ENCODE measurements around the gene SIVA1.

DNA sequence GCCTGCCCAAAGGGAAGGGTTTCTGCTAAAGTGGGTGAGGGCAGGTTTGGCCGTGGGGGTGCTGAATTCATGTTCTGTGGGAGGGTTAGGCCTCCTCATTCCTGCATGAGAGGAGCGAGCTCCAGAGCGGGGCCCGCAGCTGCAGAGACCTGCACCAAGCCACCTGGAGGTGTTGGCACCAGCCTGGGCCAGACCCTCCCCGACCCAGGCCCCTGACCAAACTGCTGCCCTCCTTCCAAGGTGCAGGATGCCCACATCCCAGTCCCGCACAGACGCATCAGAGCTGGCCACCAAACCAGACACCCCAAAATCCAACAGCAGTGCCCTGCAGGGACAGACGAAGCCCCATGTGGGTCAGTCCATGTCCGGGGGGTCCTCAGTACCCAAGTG lies 18.4 kb upstream of the SIVA1 start:
- TF ChIP-seq, protein P1, sequence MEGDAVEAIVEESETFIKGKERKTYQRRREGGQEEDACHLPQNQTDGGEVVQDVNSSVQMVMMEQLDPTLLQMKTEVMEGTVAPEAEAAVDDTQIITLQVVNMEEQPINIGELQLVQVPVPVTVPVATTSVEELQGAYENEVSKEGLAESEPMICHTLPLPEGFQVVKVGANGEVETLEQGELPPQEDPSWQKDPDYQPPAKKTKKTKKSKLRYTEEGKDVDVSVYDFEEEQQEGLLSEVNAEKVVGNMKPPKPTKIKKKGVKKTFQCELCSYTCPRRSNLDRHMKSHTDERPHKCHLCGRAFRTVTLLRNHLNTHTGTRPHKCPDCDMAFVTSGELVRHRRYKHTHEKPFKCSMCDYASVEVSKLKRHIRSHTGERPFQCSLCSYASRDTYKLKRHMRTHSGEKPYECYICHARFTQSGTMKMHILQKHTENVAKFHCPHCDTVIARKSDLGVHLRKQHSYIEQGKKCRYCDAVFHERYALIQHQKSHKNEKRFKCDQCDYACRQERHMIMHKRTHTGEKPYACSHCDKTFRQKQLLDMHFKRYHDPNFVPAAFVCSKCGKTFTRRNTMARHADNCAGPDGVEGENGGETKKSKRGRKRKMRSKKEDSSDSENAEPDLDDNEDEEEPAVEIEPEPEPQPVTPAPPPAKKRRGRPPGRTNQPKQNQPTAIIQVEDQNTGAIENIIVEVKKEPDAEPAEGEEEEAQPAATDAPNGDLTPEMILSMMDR (IDR thresholded peaks at IDR 0.05; ENCODE audit: insufficient read depth, low read length, poor library complexity, severe bottlenecking) = no peak
- no peak for TF ChIP-seq EZH2phosphoT487 (conservative IDR thresholded peaks at IDR 0.05; ENCODE audit: low read length)

Measured in SU-DHL-6 (cell line).